CD14-positive monocyte (primary cell): ENCODE data around the gene RHOF. TPM values are rescaled to one million over a fixed set of nuclear protein-coding genes. Genes with fewer than 3 reads are reported as not detected.

Experiments used
- DNase-seq, 3 donors: peaks; one replicate each; pipeline ENCODE4 v3.0.0-alpha.2; 2011 to 2022
- H2AFZ ChIP-seq: 2 replicates; pipeline ENCODE4 v1.6.0; 2012; ENCODE audit warnings: mild to moderate bottlenecking, low read depth, low read length, inconsistent platforms; ENCODE audit not compliant: insufficient read depth, poor library complexity, severe bottlenecking
- H3K27ac ChIP-seq, 2 donors: 1 replicate in 1 of 2; 2 replicates in 1 of 2; pipeline ENCODE4 v1.5.1; 2012 to 2013; ENCODE audit warnings: low read length in 2 of 2, control low read depth in 1 of 2, inconsistent platforms in 1 of 2, low read depth in 1 of 2, mild to moderate bottlenecking in 1 of 2
- H3K27me3 ChIP-seq, 2 donors: one replicate each; pipeline versions ENCODE4 v1.6.0 to v1.6.1; 2011 to 2013; ENCODE audit warnings: low read length in 2 of 2; ENCODE audit not compliant: control insufficient read depth in 2 of 2, insufficient read depth in 2 of 2
- H3K36me3 ChIP-seq, 2 donors: replicated peaks in 1 of 2; 1 replicate in 1 of 2; 2 replicates in 1 of 2; pipeline versions ENCODE4 v1.5.1 to v1.6.1; 2012 to 2013; ENCODE audit warnings: low read length in 2 of 2, control low read depth in 1 of 2, inconsistent platforms in 1 of 2, mild to moderate bottlenecking in 1 of 2; ENCODE audit not compliant: insufficient read depth in 2 of 2, control insufficient read depth in 1 of 2
- H3K4me1 ChIP-seq, 2 donors: 1 replicate in 1 of 2; 2 replicates in 1 of 2; pipeline versions ENCODE4 v1.5.1 to v1.6.1; 2012 to 2013; ENCODE audit warnings: low read length in 2 of 2, control low read depth in 1 of 2, inconsistent platforms in 1 of 2, mild to moderate bottlenecking in 1 of 2, moderate library complexity in 1 of 2; ENCODE audit not compliant: insufficient read depth in 2 of 2, control insufficient read depth in 1 of 2
- H3K4me2 ChIP-seq: replicated peaks from 2 replicates; pipeline ENCODE3; 2012; ENCODE audit warnings: low read length, moderate library complexity, mild to moderate bottlenecking; ENCODE audit not compliant: poor library complexity, severe bottlenecking; ENCODE audit errors: extremely low read depth
- H3K4me3 ChIP-seq, 3 experiments: fragments of 200-600 bp in 1 of 3; sonication (generic) in 1 of 3; replicated peaks in 1 of 3; 1 replicate in 2 of 3; 2 replicates in 1 of 3; pipeline ENCODE4 v1.5.1; 2011 to 2013; ENCODE audit warnings: low read length in 3 of 3, mild to moderate bottlenecking in 3 of 3, control low read depth in 2 of 3, low read depth in 2 of 3, inconsistent platforms in 1 of 3, moderate library complexity in 1 of 3
- H3K79me2 ChIP-seq: 2 replicates; pipeline ENCODE4 v1.6.0; 2012; ENCODE audit warnings: mild to moderate bottlenecking, control low read depth, inconsistent platforms, low read length, moderate library complexity; ENCODE audit not compliant: insufficient read depth
- H3K9ac ChIP-seq: 2 replicates; pipeline ENCODE4 v1.6.0; 2017; ENCODE audit warnings: low read length, mild to moderate bottlenecking; ENCODE audit not compliant: insufficient read depth, poor library complexity, severe bottlenecking
- H3K9me3 ChIP-seq, 2 donors: replicated peaks in 1 of 2; 1 replicate in 1 of 2; 2 replicates in 1 of 2; pipeline versions ENCODE4 v1.5.1 to v1.6.1; 2012 to 2013; ENCODE audit warnings: low read length in 2 of 2, control low read depth in 1 of 2; ENCODE audit not compliant: control insufficient read depth in 1 of 2, insufficient read depth in 1 of 2
- H4K20me1 ChIP-seq: 2 replicates; pipeline ENCODE4 v1.6.0; 2012; ENCODE audit warnings: mild to moderate bottlenecking, low read length, control low read depth, moderate library complexity; ENCODE audit not compliant: insufficient read depth
- H3K27ac Mint-ChIP-seq, 7 donors: one replicate each; pipeline ENCODE4 v1.8.0; 2020; ENCODE audit warnings: mild to moderate bottlenecking in 7 of 7, mixed read lengths in 7 of 7, moderate library complexity in 6 of 7, inconsistent platforms in 2 of 7
- H3K27me3 Mint-ChIP-seq, 3 donors: one replicate each; pipeline ENCODE4 v1.8.0; 2021 to 2022; ENCODE audit warnings: low read depth in 3 of 3, mild to moderate bottlenecking in 3 of 3, mixed read lengths in 3 of 3, moderate library complexity in 3 of 3, inconsistent platforms in 1 of 3
- H3K36me3 Mint-ChIP-seq, 2 donors: one replicate each; pipeline ENCODE4 v1.8.0; 2020; ENCODE audit warnings: mixed read lengths in 2 of 2, inconsistent platforms in 1 of 2, mild to moderate bottlenecking in 1 of 2
- H3K4me1 Mint-ChIP-seq: one replicate; pipeline ENCODE4 v1.8.0; 2020; ENCODE audit warnings: mild to moderate bottlenecking, mixed read lengths
- H3K4me3 Mint-ChIP-seq, 2 donors: one replicate each; pipeline ENCODE4 v1.8.0; 2020; ENCODE audit warnings: mild to moderate bottlenecking in 2 of 2, mixed read lengths in 2 of 2, moderate library complexity in 1 of 2
- H3K9me3 Mint-ChIP-seq, 7 donors: one replicate each; pipeline ENCODE4 v1.8.0; 2020 to 2022; ENCODE audit warnings: mixed read lengths in 7 of 7, mild to moderate bottlenecking in 6 of 7, moderate library complexity in 6 of 7, inconsistent platforms in 2 of 7
- CTCF ChIP-seq: fragments of 200-600 bp; IDR thresholded peaks from one replicate; pipeline ENCODE4 v1.8.0; 2022; ENCODE audit warnings: antibody characterized with exemption, mild to moderate bottlenecking
- WGBS: methylation state at CpG from one replicate; pipeline ENCODE4 v1.1.5; 2013; ENCODE audit warnings: missing lambda C conversion rate; ENCODE audit not compliant: insufficient coverage; 5-methylcytosine and 5-hydroxymethylcytosine counted together
- intact Hi-C, 2 donors: fragments of 100-400 bp; cut with micrococcal nuclease; formaldehyde crosslinking; loops; one replicate each; pipeline versions ENCODE4 v1.15.0 to v1.15.1; 2023
- polyA plus RNA-seq, 3 donors: library from polyadenylated mRNA; depleted of rRNA in 1 of 3; unstranded in 2 of 3; stranded (reverse) in 1 of 3; fragments of 300-500 nt in 2 of 3; fragments of >200 nt in 1 of 3; fragmentation: Illumina TruSeq in 2 of 3; gene quantifications; 1 replicate in 2 of 3; 2 replicates in 1 of 3; pipeline ENCODE4 v1.2.3, GENCODE V29; 2012 to 2021

Gene RHOF
- polyA plus RNA-seq, 3 donors = 7.1 to 25.9 (median 13.6) TPM

- Histone ChIP-seq H3K4me2 (peak overlapping the region; percentile 89), H3K9me3 (no peaks in the 10 kb centered on the region), H3K4me1 (peaks cover 46 to 77% of the 10 kb centered on the region in 2 donors), H3K4me3 (peak overlapping the region in 1 of 3 experiments; percentile 100), H4K20me1 (peaks cover 59% of the 10 kb centered on the region), H3K9ac (no peak overlapping the region), H3K79me2 (peaks cover 67% of the 10 kb centered on the region), H3K27ac (peak overlapping the region; percentile 84 to 94), H2AFZ (no peak overlapping the region), H3K36me3 (peaks cover 28 to 30% of the 10 kb centered on the region in 2 donors), H3K27me3 (no peaks in the 10 kb centered on the region)
- peak overlapping the region; percentile 32 to 95 (median 85) for H3K27ac Mint-ChIP-seq
- H3K36me3 Mint-ChIP-seq = peaks cover 18 to 35% of the 10 kb centered on the region in 2 donors
- intact Hi-C loops = loop anchor here (5.0 to 10.0 kb wide), 2 partner anchors 89 to 286 kb away; partner anchors contain the start of gene PSMD9 (in 1 of the 2)
- no peak for DNase-seq
- peak overlapping the region; percentile 78 to 81 for H3K4me3 Mint-ChIP-seq
- H3K4me1 Mint-ChIP-seq = peaks cover 40% of the 10 kb centered on the region
- peaks cover 0 to 3% (median 0%) of the 10 kb centered on the region in 7 donors for H3K9me3 Mint-ChIP-seq
- TF ChIP-seq CTCF = no peak
- no peaks in the 10 kb centered on the region for H3K27me3 Mint-ChIP-seq
- 87% methylated on average over 7 of the region's 10 CpGs for WGBS
Measured at GRCh38 chr12:121798787-121799155, 5.3 kb upstream of the RHOF start.

GRCh38 chr12:121797937-121798786 is 4.7 kb upstream of the RHOF start:
- Histone ChIP-seq H3K4me3 (peak overlapping the region in 1 of 3 experiments; percentile 100), H3K27me3 (no peaks in the 10 kb centered on the region), H3K9ac (no peak overlapping the region), H3K4me2 (peak overlapping the region; percentile 89), H3K36me3 (peaks cover 28 to 30% of the 10 kb centered on the region in 2 donors), H3K27ac (peak overlapping the region in 1 of 2 donors; percentile 94), H3K4me1 (peaks cover 50 to 78% of the 10 kb centered on the region in 2 donors), H2AFZ (no peak overlapping the region), H3K9me3 (no peaks in the 10 kb centered on the region), H4K20me1 (peaks cover 59% of the 10 kb centered on the region), H3K79me2 (peaks cover 73% of the 10 kb centered on the region)
- Mint-ChIP-seq H3K36me3 (peaks cover 18 to 35% of the 10 kb centered on the region in 2 donors), H3K9me3 (peaks cover 0 to 3% (median 0%) of the 10 kb centered on the region in 7 donors), H3K4me1 (peaks cover 40% of the 10 kb centered on the region), H3K27ac (peak overlapping the region; percentile 32 to 95 (median 81)), H3K4me3 (peak overlapping the region; percentile 49 to 81), H3K27me3 (no peaks in the 10 kb centered on the region)
- DNase-seq = no peak
- intact Hi-C loops = loop anchor here (5.0 to 10.0 kb wide), 2 partner anchors 89 to 287 kb away; partner anchors contain the start of gene PSMD9 (in 1 of the 2)
- TF ChIP-seq CTCF = no peak
- WGBS = 62% methylated on average over 13 of the region's 19 CpGs
